ENCODE measurements around the gene GCNT4.

The GCNT4 gene

DNA sequence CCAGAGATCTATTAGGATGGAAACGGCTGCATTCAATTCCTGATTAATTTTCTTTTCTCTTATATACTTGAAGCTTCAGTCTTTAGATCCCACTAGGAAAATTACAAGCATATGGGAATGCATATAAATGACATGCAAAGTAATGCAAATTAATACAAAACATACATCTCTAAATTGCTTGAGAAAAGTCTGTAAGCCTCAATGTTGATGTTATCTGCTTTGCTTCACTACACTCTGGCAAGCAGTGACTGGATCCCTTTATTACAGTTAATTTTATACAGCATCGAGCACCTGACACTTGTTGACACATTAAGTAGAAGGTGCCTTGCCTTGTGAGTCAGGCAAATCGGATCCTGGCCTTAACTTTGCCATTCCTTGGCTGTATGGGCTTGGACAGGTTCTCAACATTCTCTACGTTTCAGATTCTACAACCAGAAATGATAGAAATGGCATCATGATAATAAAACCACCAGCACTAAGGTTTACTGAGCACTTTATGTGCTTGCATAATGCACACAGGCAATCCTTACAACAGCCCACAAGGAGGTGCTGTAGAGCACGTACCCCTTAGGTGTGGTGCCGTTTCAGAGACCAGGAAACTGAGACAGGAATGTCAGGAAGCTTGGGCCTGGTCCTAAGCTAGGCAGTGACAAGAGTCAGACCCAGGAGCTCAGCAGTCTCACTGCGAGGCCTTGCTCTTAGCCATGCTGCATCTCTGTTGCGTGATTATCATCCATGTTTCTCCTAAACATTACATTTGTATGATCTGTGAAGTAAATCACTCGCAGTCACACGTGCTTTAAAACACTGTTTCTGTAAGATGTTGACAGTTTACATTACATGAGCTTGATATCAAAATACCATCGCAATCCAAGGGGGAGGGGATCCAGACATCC lies 2.7 kb downstream of the GCNT4 start:
- DNase-seq = peak; percentile 46

DNA sequence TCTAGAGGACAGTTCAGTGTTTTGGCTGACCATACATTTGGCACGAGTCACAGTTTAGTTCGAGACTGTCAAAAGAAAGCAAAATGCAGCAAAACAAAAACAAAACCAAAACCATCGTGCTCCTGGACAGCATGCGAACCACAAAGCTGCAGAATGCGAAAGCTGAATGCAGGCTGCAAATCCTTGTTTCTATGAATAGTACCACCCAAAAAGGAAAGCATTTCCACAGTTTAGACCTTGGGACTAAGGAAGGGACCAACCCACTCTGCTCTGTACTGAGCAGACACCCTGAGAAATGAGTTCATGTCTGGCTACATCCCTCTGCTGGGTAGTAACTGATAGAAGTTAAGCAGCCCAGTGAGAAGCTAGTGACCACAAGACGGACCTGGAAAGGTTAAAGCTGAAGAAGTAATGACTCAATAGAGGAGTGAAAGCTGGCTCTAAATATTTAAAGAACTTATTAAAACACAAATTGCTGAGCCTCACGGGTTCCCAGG lies 3.9 kb downstream of the GCNT4 start:
- no peak for DNase-seq

DNA sequence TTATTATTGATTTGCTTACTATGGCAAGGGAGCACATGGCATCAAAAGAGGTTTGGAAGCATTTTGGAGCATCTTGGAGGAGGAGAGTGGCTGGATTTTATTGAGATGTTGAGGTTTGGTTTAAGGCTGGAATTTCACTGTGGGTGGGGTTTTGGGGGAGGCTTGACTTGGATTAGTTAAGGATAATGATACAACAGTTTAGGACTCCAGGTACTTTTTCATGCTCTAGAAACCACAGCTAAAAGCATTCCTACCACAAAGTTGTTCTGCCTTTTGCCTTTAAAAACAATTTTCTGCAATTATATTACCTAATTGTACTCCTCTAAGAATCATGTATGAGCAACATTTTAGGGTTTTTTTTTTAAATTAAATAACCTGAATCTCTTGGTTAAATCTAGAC lies 5.0 kb downstream of the GCNT4 start:
- no peak for DNase-seq

DNA sequence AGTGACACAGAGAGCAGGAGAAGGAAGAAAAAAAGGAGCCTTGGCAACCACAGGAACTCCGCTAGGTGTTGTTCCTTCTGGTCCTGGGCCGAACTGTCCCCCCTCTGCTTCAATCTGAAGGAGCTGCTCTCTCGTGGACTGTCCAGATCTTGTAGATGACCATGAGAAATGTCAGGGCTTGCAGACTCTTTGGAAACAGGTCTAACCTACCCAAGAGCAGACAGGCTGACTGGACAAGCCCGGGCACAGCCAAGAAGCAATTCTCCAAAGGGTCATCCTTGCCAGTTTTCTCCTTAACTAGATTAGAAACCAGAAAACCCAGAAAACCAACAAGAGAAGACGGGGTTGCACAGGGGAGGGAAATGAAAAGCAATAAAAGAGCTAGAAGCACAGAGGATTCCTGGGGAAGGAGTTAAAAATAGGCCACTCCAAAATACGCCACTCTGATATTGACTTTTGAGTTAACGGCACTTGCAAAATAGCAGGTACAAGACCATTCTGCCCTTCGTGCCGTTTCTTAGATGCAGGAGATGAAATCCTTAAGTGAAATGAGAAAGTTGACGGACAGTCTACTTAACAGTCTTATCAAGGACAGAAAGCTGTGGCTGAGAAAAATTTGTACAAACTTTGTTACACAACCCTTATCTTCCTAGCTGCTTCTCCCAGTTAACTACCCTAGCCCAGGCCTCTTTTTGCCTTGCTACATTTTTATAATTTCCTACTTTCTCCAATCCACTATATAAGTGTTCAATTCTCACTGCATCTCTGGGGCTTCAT lies 5.8 kb downstream of the GCNT4 start:
- DNase-seq = no peak

DNA sequence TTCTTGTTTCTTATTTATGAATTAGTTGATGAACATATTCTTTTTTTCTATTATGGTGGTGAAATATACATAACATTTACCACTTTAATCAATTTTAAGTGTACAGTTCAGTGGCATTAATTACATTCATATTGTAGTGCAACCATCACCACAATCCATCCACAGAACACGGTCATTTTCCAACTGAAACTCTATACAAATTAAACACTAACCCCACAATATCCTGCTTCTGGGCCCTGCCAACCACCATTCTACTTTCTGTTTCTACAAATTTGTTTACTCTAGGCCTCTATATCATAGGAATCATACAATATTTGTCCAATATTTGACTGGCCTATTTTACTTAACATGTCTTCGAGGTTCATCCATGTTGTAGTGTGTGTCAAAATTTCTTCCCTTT lies 7.3 kb downstream of the GCNT4 start:
- DNase-seq = no peak

DNA sequence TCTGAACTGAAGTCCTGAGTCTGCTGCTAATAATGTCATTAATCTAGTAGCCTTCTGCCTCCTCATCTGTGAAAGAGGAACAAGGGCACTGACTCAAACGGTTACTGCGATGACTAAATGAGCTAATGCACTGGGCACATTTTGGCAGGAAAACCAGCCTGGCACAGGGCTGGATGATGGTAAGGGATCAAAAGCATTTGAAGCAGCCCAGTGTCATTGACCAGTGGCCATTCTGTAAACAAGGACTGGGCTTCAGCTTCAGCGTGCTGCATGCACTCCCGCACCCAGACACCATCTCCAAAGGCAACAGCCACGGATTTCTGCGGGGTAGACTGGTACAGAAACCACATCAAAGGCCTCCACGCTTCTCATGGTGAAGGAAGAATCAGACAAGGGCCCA lies 8.0 kb downstream of the GCNT4 start:
- no peak for DNase-seq

DNA sequence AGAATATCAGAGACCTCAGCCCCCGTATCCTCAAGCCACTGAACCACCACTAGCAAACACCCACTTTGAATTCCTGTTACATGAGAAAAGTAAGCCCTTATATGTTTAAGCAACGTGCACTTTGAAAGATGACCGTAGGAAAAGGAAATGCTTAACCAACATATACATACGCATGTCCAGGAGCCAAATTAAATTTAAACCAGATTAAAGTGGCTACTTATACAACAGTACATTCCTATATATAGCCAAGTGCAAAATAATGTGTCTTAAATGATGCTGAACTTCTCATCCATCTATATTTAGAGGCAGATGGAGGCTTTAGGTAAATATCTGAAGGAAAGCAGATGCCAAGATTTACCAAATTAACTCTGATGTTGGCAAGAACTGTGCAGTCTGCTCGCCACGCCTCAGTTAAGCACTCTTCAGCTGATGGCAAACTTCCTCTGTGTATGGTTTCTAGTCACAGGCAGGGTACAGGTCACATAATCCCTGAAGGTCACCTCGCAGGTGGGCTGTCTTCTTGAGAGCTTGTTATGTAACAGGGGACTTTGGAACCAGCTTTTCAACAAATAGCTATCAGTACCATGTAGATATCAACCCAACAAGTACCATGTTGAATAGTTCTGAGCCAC lies 8.6 kb downstream of the GCNT4 start:
- DNase-seq = no peak

DNA sequence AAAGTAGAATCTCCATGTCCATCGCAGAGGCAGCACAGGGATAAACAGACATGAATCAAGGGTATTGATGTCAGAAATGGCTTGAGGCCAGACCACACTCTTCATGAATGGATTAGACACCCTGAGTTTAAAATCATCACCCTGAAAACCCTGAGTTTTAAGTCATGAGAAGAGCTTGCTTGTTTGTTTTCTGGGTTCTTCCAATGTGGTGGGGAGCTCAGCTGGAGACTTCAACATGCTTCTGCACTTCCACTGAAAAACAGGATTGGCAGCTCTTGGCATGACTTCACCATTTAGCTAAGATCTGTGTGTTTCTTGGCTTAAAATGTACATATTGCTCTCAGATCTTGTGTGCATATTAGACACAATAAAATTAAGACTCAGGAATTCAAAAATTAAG lies 9.8 kb downstream of the GCNT4 start:
- no peak for DNase-seq

DNA sequence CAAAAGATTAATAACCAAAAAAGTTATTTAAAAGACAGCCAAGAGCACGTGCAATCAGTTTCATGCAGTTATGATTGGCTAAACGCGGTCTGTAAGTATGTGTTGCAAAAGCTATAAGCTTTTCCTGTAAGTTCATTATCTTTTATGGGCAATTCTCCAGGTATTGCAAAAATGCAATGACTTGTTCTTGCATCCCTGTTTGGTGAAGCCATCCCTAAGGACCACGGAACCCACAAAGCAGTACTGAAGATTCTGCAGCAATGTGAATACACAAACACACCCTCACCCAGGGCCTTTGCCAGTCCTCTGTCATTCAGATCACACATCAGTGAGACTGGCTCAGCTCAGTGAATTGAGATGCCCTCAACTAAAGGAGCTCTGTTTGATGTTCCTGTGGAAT lies 11.4 kb downstream of the GCNT4 start:
- DNase-seq = no peak

DNA sequence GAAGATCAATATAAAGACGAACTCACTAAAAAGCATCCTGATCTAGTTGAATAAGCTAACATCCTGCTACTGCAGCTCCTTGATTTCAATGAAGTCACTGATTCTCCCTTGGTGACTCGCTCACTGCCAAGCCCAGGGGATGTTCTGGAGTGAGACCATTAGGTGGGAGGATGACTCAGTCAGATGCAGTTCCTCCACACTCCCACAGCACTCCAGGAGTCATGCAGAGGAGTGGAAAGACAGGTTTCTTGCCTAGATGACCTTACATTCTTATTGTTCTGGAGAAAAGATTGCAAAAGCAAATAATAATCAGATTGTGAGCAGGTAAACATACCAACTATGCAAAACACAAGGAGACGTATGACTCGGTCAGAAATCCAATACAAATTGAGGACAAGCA lies 15.3 kb downstream of the GCNT4 start:
- peak; percentile 32 for DNase-seq

DNA sequence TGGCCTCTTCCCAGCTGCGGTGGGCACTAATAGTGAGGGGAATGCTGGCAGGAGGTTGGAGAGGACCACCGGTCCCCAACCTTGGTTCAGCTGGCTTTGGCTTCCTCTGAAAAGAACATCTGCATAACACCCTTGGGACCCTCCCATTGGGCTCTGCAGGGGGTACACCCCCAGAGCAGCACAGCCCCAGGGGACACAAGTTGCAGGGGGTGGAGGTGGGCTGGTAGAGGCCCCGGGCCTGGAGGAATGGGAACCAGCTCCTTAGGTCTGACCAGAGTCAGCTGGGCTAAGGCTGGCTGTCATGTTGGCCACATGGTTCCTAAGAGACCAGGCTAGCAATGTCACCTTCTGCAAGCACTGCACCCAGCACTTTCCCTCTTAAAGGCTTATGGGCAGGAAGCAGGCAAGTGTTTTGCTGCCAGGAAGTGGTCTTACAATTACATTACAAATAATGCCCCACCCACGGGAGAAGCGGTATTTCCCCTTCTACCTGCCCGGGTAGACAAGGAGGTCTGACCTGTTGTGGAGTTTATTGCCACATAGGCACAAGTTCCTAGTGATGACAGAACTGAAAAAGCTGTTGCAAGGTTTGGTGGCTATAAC lies 18.1 kb downstream of the GCNT4 start:
- DNase-seq = no peak

DNA sequence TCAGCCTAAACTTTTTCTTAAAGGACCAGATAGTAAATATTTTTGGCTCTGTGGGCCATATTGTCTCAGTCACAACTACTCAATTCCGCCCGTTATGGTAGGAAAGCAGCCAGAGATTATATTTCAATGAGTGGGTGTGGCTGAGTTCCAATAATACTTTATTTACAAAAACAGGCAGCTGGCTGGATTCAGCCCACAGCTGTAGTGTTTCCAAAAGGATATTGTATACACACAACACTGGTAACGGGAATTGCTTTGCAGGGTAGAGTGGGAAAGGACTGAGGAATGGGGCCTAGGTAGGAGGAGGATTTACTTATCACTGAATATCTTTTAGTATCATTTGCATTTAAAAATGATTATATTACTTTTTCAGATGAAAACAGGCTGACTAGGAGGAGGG lies 21.0 kb downstream of the GCNT4 start:
- DNase-seq = no peak

DNA sequence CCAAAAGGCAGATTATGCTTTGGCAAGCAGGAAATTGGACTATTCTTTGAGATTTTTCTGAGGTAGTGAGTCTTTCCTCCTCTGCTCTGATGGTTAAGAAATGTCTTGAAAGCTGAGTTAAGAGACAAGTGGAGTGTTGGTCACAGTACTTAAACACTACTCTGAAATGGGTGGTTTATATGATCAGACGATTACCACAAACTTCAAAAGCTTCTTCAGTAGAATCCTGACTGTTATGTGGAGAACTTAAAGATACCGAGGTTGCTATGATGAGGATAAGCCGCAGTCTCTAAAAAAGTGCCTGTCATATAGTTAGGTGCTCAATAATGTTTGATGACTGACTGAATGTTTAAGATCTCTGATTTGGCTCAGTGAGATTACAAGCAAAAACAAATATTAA lies 24.3 kb downstream of the GCNT4 start:
- no peak for DNase-seq

DNA sequence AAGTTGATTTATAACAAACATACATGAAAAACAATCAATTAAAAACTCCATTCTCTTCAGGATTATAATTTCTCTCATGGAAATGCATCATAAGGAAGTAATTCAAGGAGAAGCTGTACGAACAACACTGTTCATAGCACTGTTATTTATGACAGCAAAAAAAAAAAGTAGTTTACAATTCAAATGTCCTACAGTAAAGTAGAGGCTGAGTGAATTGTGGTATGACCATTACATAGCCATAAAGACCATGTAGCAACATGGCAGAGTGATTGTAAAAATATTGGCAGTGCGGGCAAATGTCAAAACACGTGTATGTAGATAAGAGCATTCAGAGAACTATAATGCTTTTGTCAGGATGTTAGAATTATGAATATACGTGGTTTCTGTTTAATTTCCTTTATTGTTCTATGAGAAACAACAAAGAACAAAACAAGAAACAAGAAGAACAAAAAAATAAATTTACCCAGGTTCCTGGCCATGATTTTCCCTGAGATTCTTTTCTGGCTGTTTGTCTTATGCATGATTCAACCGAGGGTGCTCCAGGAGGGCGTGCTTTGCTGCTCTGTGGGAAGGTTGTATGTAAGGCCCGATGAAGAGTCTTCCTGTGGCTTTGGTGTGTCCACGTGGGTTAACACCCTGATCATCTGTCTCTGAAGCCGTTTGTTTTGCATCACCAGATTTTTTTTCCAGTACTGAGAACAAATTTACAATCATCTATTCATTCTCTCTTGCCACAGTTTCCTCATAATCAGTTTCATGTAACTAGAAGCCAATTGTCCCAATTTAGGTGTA lies 28.8 kb downstream of the GCNT4 start:
- DNase-seq = no peak

DNA sequence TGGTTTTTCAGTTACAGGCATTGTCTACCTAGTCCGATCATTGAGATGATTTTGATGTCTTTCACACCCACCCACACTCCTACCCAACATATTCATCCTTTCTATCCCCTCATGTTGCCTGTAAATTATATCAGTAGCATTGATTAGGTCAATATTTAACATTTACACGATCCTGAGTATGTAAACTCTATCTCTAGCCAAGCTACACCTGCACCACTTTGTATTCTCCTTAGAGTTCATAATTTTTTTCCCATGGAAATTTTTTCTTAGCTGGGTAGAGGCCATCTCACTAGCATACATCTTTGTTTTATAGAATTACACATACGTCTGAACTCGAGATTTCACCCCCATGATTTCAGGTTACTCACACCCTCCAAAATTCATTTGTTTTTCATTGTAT lies 30.6 kb downstream of the GCNT4 start:
- no peak for DNase-seq

DNA sequence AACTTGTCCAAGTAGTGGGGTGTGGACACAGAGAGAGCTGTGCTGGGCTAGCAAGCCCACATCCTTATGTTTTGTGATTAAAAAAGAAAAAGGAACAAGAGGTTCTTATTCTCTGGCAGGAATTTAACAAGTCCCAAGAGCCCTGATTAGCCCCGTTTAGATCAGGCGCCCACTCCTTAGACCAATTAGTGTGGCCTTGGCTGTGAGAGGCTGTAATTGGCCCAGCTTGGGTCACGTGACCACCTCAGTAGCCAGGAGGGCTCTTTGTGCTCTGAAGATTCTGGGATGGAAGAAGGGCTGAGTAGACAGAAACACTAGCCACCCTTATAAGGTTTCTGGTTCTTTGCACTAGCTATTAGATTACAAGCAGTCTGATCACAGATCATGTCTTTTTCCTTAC lies 31.1 kb downstream of the GCNT4 start:
- DNase-seq = no peak

DNA sequence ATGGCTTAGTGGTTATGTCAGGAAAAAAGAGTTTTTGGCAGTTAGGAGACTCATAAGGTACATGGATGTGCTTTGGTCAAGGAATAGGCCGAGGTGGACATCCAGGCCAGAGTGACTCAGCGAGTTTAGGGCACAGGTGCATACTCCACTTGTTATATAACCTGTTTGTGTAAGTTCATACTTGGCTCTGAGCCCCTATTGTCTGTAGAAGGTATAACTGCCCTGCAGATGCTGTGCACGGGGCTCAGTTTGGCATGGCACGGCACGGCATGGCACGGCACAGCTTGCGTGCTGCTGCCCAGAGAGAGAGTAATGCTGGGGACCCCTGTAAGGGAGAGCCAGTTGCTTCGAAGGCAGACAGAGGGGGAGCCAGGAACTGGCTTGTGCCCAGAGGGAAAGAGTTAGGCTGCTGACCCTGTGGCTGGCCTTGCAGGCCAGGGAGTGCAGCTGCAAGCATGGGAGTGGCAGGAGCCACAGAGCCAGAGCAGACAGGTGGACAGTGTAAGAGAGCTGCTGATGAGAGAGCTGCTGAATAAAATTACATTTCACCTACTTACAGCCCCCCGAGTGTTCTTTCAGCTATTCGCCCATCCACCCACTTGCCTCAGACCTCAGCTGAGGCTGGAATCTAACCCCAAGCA lies 32.2 kb downstream of the GCNT4 start:
- no peak for DNase-seq

DNA sequence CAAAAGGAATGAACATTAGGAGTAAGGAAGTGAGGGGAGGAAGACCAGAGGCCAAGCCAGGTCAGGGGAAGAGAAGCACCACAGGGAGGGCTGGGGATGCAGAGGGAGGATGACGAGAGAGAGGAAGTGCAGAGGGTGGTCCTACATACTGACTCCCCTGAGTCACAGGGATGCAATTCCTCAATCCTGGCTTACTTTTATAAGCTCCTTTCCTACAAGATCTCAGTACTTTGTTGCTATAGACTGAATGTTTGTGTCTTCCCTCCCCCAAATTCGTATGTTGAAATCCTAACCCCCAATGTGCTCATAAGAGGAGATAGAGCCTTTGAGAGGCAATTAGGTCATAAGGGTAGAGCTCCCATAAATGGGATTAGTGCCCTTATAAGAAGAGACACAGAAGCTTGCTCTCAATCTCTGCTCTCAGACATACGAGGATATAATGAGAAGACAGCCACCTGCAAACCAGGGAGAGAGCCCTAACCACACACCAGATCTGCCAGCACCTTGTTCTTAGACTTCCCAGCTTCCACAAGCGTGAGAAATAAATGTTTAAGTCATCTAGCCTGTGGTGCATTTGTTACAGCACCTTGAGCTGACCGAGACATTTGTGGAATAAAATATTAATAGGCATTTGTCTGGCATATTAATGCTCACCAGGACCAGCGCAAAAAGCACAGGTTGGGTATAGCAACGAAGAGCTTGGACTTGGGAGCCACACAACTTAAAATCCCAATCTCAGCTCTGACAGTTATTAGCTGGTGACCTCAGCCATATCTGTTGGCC lies 33.4 kb downstream of the GCNT4 start:
- DNase-seq = no peak

DNA sequence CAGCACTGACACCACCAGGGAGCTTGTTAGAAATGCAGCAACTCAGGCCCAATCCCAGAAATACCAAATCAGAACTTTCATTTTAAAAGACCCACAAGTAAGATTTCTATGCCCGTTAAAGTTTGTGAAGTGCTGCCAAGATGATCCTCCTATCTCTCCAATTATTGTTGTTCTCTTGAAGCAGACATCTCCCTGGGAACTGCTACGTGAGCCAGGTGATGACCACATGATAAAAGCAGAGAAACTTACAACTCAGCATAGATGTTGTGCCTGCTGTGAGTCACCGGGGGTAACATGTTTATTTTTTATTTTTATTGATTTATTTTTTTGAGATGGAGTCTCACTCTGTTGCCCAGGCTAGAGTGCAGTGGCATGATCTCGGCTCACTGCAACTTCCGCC lies 34.4 kb downstream of the GCNT4 start:
- DNase-seq = no peak

DNA sequence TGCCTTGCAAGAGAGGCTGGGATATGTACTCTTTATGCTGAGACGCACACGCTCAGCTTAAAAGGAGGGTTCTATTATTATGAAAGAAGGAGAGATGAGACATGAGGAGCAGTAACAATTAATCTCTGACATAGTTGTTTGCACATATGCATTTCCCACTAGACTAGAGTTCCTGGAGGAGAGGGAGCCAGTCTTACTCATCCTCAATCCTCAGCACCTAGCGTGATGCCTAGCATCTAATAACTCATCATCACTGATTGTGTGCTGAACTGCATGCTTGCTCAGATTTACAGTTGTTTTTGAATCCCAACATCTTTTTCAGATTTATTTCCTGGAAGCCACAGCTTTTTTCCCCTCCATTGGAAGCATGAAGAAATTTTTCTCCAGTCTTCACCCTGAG lies 35.5 kb downstream of the GCNT4 start:
- DNase-seq = no peak

DNA sequence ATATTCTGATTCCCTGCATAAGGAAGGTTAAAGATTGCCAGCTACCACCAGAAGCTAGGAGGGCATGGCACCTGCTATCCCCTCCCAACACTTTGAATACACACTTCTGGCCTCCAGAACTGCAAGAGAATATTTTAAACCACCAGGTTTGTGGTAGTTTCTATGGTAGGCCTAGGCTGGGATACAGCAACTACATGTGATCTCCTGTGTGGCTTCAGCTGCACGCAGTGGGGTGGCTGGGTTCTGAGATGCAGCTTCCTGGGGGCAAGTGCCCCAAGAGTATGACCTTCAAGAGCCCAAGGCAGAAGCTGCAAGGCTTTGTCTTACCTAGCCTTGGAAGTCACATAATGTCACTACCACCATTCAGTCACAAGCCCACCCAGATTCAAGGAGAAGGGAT lies 39.6 kb downstream of the GCNT4 start:
- no peak for DNase-seq
